Measurements from ENCODE around the gene EFNA1.

DNA sequence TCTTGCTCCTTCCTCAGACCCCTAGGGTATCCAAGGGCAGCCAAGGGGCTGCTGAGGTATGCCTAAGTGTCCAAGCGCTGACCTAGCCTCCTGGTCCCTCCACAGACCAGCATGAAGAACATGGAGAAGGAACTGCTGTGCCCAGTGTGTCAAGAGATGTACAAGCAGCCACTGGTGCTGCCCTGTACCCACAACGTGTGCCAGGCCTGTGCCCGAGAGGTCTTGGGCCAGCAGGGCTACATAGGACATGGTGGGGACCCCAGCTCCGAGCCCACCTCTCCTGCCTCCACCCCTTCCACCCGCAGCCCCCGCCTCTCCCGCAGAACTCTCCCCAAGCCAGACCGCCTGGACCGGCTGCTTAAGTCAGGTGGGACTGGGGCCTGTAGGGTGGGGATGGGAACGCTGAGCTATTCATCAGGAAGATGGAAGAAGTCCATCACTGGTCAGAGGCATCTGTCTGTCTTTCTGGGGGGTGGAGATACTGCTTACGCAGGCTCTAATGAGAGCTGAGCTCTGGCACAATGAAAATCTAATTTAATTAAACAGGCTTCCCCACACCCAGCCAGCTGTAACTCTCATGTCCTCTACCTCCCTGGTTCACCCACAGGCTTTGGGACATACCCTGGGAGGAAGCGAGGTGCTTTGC, 47.7 kb downstream of the EFNA1 start:
- TF ChIP-seq CTCF (IDR thresholded peaks at IDR 0.05): no peak
- no peak for TF ChIP-seq ZFX (IDR thresholded peaks at IDR 0.05; ENCODE audit: borderline replicate concordance)
